Endothelial cell of umbilical vein (primary cell): Measurements from ENCODE around the gene RP2.

ENCODE experiments used
- EZH2 ChIP-seq: IDR thresholded peaks from 2 replicates; pipeline ENCODE4 v1.6.1; 2012; ENCODE audit warnings: borderline replicate concordance, low read depth, mild to moderate bottlenecking, moderate library complexity, low read length, inconsistent platforms; ENCODE audit not compliant: severe bottlenecking
- FOS ChIP-seq: IDR thresholded peaks from 2 replicates; pipeline ENCODE4 v1.6.1; 2011; ENCODE audit warnings: mild to moderate bottlenecking, low read length, moderate library complexity, borderline replicate concordance; ENCODE audit not compliant: insufficient read depth
- GATA2 ChIP-seq: IDR thresholded peaks from 2 replicates; pipeline ENCODE4 v1.7.0; 2011; ENCODE audit warnings: low read depth, mild to moderate bottlenecking, moderate library complexity, mixed read lengths, low read length; ENCODE audit not compliant: insufficient read length, insufficient read depth
- JUN ChIP-seq: IDR thresholded peaks from 2 replicates; pipeline ENCODE4 v1.6.1; 2011; ENCODE audit warnings: borderline replicate concordance, low read depth; ENCODE audit not compliant: insufficient read length, insufficient read depth
- MAX ChIP-seq: IDR thresholded peaks from 2 replicates; pipeline ENCODE4 v1.6.1; 2011; ENCODE audit not compliant: insufficient read depth, insufficient read length
- MYC ChIP-seq: IDR thresholded peaks from one replicate; pipeline ENCODE4 v1.6.1; 2011; ENCODE audit warnings: mild to moderate bottlenecking, low read depth, low read length
- TF ChIP-seq, protein P1 (sequence below), 2 donors: IDR thresholded peaks; 1 replicate in 1 of 2; 2 replicates in 1 of 2; pipeline ENCODE4 v1.5.1; 2011; ENCODE audit warnings: low read length in 2 of 2, mild to moderate bottlenecking in 2 of 2, moderate library complexity in 2 of 2, control low read depth in 1 of 2, inconsistent platforms in 1 of 2, low read depth in 1 of 2; ENCODE audit not compliant: insufficient read depth in 1 of 2; ENCODE audit errors: extremely low read depth in 1 of 2

- no peak for TF ChIP-seq MAX
- no peak for TF ChIP-seq MYC
- TF ChIP-seq, protein P1, sequence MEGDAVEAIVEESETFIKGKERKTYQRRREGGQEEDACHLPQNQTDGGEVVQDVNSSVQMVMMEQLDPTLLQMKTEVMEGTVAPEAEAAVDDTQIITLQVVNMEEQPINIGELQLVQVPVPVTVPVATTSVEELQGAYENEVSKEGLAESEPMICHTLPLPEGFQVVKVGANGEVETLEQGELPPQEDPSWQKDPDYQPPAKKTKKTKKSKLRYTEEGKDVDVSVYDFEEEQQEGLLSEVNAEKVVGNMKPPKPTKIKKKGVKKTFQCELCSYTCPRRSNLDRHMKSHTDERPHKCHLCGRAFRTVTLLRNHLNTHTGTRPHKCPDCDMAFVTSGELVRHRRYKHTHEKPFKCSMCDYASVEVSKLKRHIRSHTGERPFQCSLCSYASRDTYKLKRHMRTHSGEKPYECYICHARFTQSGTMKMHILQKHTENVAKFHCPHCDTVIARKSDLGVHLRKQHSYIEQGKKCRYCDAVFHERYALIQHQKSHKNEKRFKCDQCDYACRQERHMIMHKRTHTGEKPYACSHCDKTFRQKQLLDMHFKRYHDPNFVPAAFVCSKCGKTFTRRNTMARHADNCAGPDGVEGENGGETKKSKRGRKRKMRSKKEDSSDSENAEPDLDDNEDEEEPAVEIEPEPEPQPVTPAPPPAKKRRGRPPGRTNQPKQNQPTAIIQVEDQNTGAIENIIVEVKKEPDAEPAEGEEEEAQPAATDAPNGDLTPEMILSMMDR (IDR thresholded peaks at IDR 0.05; ENCODE audit: extremely low read depth in 1 of 2, insufficient read depth in 1 of 2, low read depth in 1 of 2, low read length in 2 of 2), result no peak
- TF ChIP-seq FOS, result no peak
- TF ChIP-seq GATA2, result no peak
- no peak for TF ChIP-seq EZH2
- TF ChIP-seq JUN, result no peak
These were observed 31.6 kb upstream of the RP2 start for GRCh38 chrX:46805270-46805669.
